ENCODE data around the gene G3BP1. TPM values are rescaled to one million over a fixed set of nuclear protein-coding genes. Genes with fewer than 3 reads are reported as not detected.
"Not testable (repeated sequence)": the region's sequence is repeated elsewhere in the genome, so short reads cannot be mapped to it uniquely, and the experiment has no call there.

The G3BP1 gene
- polyA plus RNA-seq (2013) = 86.3 and 87.7 TPM in 2 replicates

- Histone ChIP-seq H2BK120ac (ENCODE audit: insufficient read depth, low read length, poor library complexity) (peak within 1 kb of the TSS; percentile 91), H3K9ac (ENCODE audit: low read length) (peak within 1 kb of the TSS; percentile 90), H2BK12ac (ENCODE audit: low read length) (peak within 1 kb of the TSS; percentile 28), H3K23ac (ENCODE audit: low read length) (no peak within 1 kb of the TSS), H3K79me1 (ENCODE audit: low read length) (peaks cover 17% of the 10 kb centered on the region), H3K27ac (ENCODE audit: low read depth, low read length) (peak within 1 kb of the TSS; percentile 97), H2BK5ac (ENCODE audit: low read depth, low read length, poor library complexity) (peak within 1 kb of the TSS; percentile 96), H4K8ac (ENCODE audit: low read depth, low read length) (peak within 1 kb of the TSS; percentile 100), H3K18ac (ENCODE audit: low read length) (peak within 1 kb of the TSS; percentile 99), H3K4ac (ENCODE audit: low read depth, low read length) (peak within 1 kb of the TSS; percentile 96), H3K36me3 (ENCODE audit: control insufficient read depth in 1 of 2, insufficient read depth in 2 of 2, low read length in 2 of 2) (no peaks in the 10 kb centered on the region), H4K12ac (ENCODE audit: low read depth, low read length) (peak within 1 kb of the TSS; percentile 99), H4K91ac (ENCODE audit: low read depth, low read length) (peak within 1 kb of the TSS; percentile 99), H3K4me1 (ENCODE audit: control insufficient read depth in 1 of 2, insufficient read depth in 2 of 2, low read length in 2 of 2) (peaks cover 9% of the 10 kb centered on the region in 2 experiments), H3K14ac (ENCODE audit: low read length) (peak within 1 kb of the TSS; percentile 99), H2AFZ (ENCODE audit: insufficient read depth, low read length, poor library complexity) (peak within 1 kb of the TSS; percentile 96), H3K4me3 (ENCODE audit: low read depth, low read length) (peak within 1 kb of the TSS; percentile 99), H3K79me2 (ENCODE audit: control insufficient read depth, insufficient read depth, low read length, poor library complexity) (peaks cover 23% of the 10 kb centered on the region), H3K27me3 (ENCODE audit: insufficient read depth, low read length) (no peaks in the 10 kb centered on the region), H3K4me2 (ENCODE audit: low read length) (peak within 1 kb of the TSS; percentile 88), H3K9me3 (ENCODE audit: insufficient read depth, low read depth, low read length) (no peaks in the 10 kb centered on the region), H2AK5ac (ENCODE audit: low read length) (peak within 1 kb of the TSS; percentile 91)
- WGBS (ENCODE audit: extremely low coverage, insufficient coverage, insufficient read length) = no CpG with 5 or more reads among the region's 49 CpGs
- peak; percentile 100 for DNase-seq
These were observed at the start of gene G3BP1 for GRCh38 chr5:151771259-151772028. Gene G3BP1, plus strand, starts transcription at chr5:151771954. Its CDS starts 14,667 bp downstream, at chr5:151786621.

DNA sequence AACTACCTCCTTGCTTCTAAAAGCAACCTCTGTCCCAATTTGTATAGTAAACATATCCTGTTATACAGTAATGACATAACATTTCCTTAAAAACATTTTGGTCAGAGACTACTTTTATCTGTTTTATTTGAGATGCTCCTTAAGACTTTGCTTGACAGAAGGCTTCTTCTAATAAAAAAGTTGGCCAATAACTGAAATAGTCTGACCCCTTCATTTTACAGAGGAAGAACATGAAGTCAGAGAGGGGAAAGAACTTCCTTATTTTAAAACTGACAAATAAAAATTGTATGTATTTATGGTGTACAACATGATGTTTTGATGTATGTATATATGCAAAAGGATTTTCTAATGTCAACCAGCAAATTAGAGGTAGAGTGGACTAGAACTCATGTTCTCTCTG is 49.2 kb upstream of the G3BP1 start:
- Histone ChIP-seq H3K79me2 (ENCODE audit: control insufficient read depth, insufficient read depth, low read length, poor library complexity) (no peaks in the 10 kb centered on the region), H2BK12ac (ENCODE audit: low read length) (no peak overlapping the region), H3K18ac (ENCODE audit: low read length) (no peak overlapping the region), H3K4me1 (ENCODE audit: control insufficient read depth in 1 of 2, insufficient read depth in 2 of 2, low read length in 2 of 2) (peaks cover 6 to 16% of the 10 kb centered on the region in 2 experiments), H3K4ac (ENCODE audit: low read depth, low read length) (no peak overlapping the region), H2AK5ac (ENCODE audit: low read length) (no peak overlapping the region), H3K4me2 (ENCODE audit: low read length) (no peak overlapping the region), H3K27me3 (ENCODE audit: insufficient read depth, low read length) (no peaks in the 10 kb centered on the region), H3K23ac (ENCODE audit: low read length) (no peak overlapping the region), H3K9me3 (ENCODE audit: insufficient read depth, low read depth, low read length) (no peaks in the 10 kb centered on the region), H4K8ac (ENCODE audit: low read depth, low read length) (no peak overlapping the region), H3K36me3 (ENCODE audit: control insufficient read depth in 1 of 2, insufficient read depth in 2 of 2, low read length in 2 of 2) (no peaks in the 10 kb centered on the region), H3K4me3 (ENCODE audit: low read depth, low read length) (no peak overlapping the region), H3K14ac (ENCODE audit: low read length) (no peak overlapping the region), H2BK5ac (ENCODE audit: low read depth, low read length, poor library complexity) (no peak overlapping the region), H3K27ac (ENCODE audit: low read depth, low read length) (no peak overlapping the region), H4K12ac (ENCODE audit: low read depth, low read length) (no peak overlapping the region), H3K79me1 (ENCODE audit: low read length) (peaks cover 7% of the 10 kb centered on the region), H2BK120ac (ENCODE audit: insufficient read depth, low read length, poor library complexity) (no peak overlapping the region), H4K91ac (ENCODE audit: low read depth, low read length) (no peak overlapping the region), H2AFZ (ENCODE audit: insufficient read depth, low read length, poor library complexity) (no peak overlapping the region), H3K9ac (ENCODE audit: low read length) (no peak overlapping the region)
- no peak for DNase-seq

GRCh38 chr5:151724360-151724759 is 47.4 kb upstream of the G3BP1 start:
- Histone ChIP-seq H3K4ac (ENCODE audit: low read depth, low read length) (no peak overlapping the region), H3K14ac (ENCODE audit: low read length) (no peak overlapping the region), H3K27me3 (ENCODE audit: insufficient read depth, low read length) (no peaks in the 10 kb centered on the region), H3K4me2 (ENCODE audit: low read length) (no peak overlapping the region), H4K12ac (ENCODE audit: low read depth, low read length) (no peak overlapping the region), H4K91ac (ENCODE audit: low read depth, low read length) (no peak overlapping the region), H3K4me3 (ENCODE audit: low read depth, low read length) (no peak overlapping the region), H3K4me1 (ENCODE audit: control insufficient read depth in 1 of 2, insufficient read depth in 2 of 2, low read length in 2 of 2) (peaks cover 0 to 2% of the 10 kb centered on the region in 2 experiments), H2AK5ac (ENCODE audit: low read length) (peak overlapping the region; percentile 74), H3K9me3 (ENCODE audit: insufficient read depth, low read depth, low read length) (no peaks in the 10 kb centered on the region), H3K18ac (ENCODE audit: low read length) (no peak overlapping the region), H3K79me1 (ENCODE audit: low read length) (peaks cover 8% of the 10 kb centered on the region), H3K27ac (ENCODE audit: low read depth, low read length) (no peak overlapping the region), H3K23ac (ENCODE audit: low read length) (no peak overlapping the region), H3K36me3 (ENCODE audit: control insufficient read depth in 1 of 2, insufficient read depth in 2 of 2, low read length in 2 of 2) (peaks cover 0 to 2% of the 10 kb centered on the region in 2 experiments), H3K79me2 (ENCODE audit: control insufficient read depth, insufficient read depth, low read length, poor library complexity) (no peaks in the 10 kb centered on the region), H2BK5ac (ENCODE audit: low read depth, low read length, poor library complexity) (no peak overlapping the region), H2BK12ac (ENCODE audit: low read length) (peak overlapping the region; percentile 68), H2AFZ (ENCODE audit: insufficient read depth, low read length, poor library complexity) (no peak overlapping the region), H4K8ac (ENCODE audit: low read depth, low read length) (no peak overlapping the region), H2BK120ac (ENCODE audit: insufficient read depth, low read length, poor library complexity) (peak overlapping the region; percentile 19), H3K9ac (ENCODE audit: low read length) (no peak overlapping the region)
- no peak for DNase-seq
- no CpG with 5 or more reads among the region's 2 CpGs for WGBS (ENCODE audit: extremely low coverage, insufficient coverage, insufficient read length)

DNA sequence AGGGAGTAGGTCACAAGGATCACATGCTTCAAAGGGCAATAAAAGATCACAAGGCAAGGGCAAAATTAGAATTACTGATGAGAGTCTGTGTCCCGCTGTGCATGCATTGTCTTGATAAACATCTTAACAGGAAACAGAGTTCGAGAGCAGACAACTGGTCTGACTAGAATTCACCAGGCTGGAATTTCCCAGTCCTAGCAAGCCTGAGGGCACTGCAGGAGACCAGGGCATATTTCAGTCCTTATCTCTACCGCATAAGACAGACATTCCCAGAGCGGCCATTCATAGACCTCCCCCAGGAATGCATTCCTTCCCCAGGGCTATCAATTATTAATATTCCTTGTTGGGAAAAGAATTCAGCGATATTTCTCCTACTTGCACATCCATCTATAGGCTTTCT is 42.2 kb upstream of the G3BP1 start:
- H2AK5ac ChIP-seq (ENCODE audit: low read length); H2BK5ac ChIP-seq (ENCODE audit: low read depth, low read length, poor library complexity); H3K18ac ChIP-seq (ENCODE audit: low read length); H3K4me3 ChIP-seq (ENCODE audit: low read depth, low read length); H3K79me2 ChIP-seq (ENCODE audit: control insufficient read depth, insufficient read depth, low read length, poor library complexity); H2BK120ac ChIP-seq (ENCODE audit: insufficient read depth, low read length, poor library complexity); H3K79me1 ChIP-seq (ENCODE audit: low read length); H3K14ac ChIP-seq (ENCODE audit: low read length); H3K23ac ChIP-seq (ENCODE audit: low read length); H4K91ac ChIP-seq (ENCODE audit: low read depth, low read length); H4K12ac ChIP-seq (ENCODE audit: low read depth, low read length); H3K4ac ChIP-seq (ENCODE audit: low read depth, low read length); H3K4me1 ChIP-seq (ENCODE audit: control insufficient read depth in 1 of 2, insufficient read depth in 2 of 2, low read length in 2 of 2); H3K4me2 ChIP-seq (ENCODE audit: low read length); H3K9ac ChIP-seq (ENCODE audit: low read length); H2BK12ac ChIP-seq (ENCODE audit: low read length); H3K9me3 ChIP-seq (ENCODE audit: insufficient read depth, low read depth, low read length); H4K8ac ChIP-seq (ENCODE audit: low read depth, low read length); H3K27me3 ChIP-seq (ENCODE audit: insufficient read depth, low read length); H2AFZ ChIP-seq (ENCODE audit: insufficient read depth, low read length, poor library complexity); H3K36me3 ChIP-seq (ENCODE audit: control insufficient read depth in 1 of 2, insufficient read depth in 2 of 2, low read length in 2 of 2): not testable (repeated sequence)
- DNase-seq = peak; percentile 88 to 96
- peak overlapping the region; percentile 47 for H3K27ac ChIP-seq (ENCODE audit: low read depth, low read length)
- no CpG with 5 or more reads among the region's 5 CpGs for WGBS (ENCODE audit: extremely low coverage, insufficient coverage, insufficient read length)

Data from trophoblast cell (in vitro differentiated cells and primary cell).